RWPE2 (cell line): Measurements from ENCODE around the gene CUBN.
A peak's percentile ranks its signal among the peaks of the same experiment; 100 is the strongest.

Experiments used
- ATAC-seq: fragments of 200-7000 bp; cut with Tn5 transposase; 3 replicates; pipeline ENCODE4 v1.9.1; 2021; ENCODE audit warnings: low read depth
- DNase-seq: peaks from one replicate; pipeline ENCODE4 v3.0.0-alpha.2; 2020; ENCODE audit warnings: low spot score
- H3K27ac ChIP-seq: fragments of 450-650 bp; 2 replicates; pipeline ENCODE4 v1.5.1; 2017; ENCODE audit warnings: mild to moderate bottlenecking; ENCODE audit not compliant: poor library complexity, severe bottlenecking
- H3K27me3 ChIP-seq: fragments of 250-450 bp; sonication (Bioruptor Pico); 2 replicates; pipeline ENCODE4 v1.5.1; 2021; ENCODE audit warnings: mild to moderate bottlenecking, moderate library complexity; ENCODE audit not compliant: insufficient read depth, poor library complexity, severe bottlenecking
- H3K36me3 ChIP-seq: fragments of 250-450 bp; sonication (Bioruptor Pico); 2 replicates; pipeline ENCODE4 v1.5.1; 2020; ENCODE audit warnings: low read depth, mild to moderate bottlenecking, moderate library complexity
- H3K4me1 ChIP-seq: fragments of 250-450 bp; sonication (Bioruptor Pico); 2 replicates; pipeline ENCODE4 v1.5.1; 2021; ENCODE audit warnings: mild to moderate bottlenecking, moderate library complexity; ENCODE audit not compliant: insufficient read depth, poor library complexity, severe bottlenecking
- H3K4me3 ChIP-seq: fragments of 250-450 bp; sonication (Bioruptor Pico); 2 replicates; pipeline ENCODE4 v1.5.1; 2021; ENCODE audit warnings: mild to moderate bottlenecking, moderate library complexity; ENCODE audit not compliant: severe bottlenecking
- H3K9me3 ChIP-seq: fragments of 250-450 bp; sonication (Bioruptor Pico); 2 replicates; pipeline ENCODE4 v1.5.1; 2021; ENCODE audit warnings: mild to moderate bottlenecking, moderate library complexity; ENCODE audit not compliant: severe bottlenecking
- TF ChIP-seq, protein P1 (sequence below): fragments of 450-650 bp; IDR thresholded peaks from one replicate; pipeline ENCODE4 v1.5.1; 2017; ENCODE audit warnings: mild to moderate bottlenecking, moderate library complexity; ENCODE audit not compliant: poor library complexity, severe bottlenecking

CUBN gene

GRCh38 chr10:16852624-16853023, 277.0 kb downstream of the CUBN start:
- Histone ChIP-seq H3K27ac (no peak overlapping the region), H3K9me3 (no peaks in the 10 kb centered on the region), H3K27me3 (no peaks in the 10 kb centered on the region), H3K4me1 (no peaks in the 10 kb centered on the region), H3K4me3 (no peak overlapping the region), H3K36me3 (no peaks in the 10 kb centered on the region)
- TF ChIP-seq, protein P1, sequence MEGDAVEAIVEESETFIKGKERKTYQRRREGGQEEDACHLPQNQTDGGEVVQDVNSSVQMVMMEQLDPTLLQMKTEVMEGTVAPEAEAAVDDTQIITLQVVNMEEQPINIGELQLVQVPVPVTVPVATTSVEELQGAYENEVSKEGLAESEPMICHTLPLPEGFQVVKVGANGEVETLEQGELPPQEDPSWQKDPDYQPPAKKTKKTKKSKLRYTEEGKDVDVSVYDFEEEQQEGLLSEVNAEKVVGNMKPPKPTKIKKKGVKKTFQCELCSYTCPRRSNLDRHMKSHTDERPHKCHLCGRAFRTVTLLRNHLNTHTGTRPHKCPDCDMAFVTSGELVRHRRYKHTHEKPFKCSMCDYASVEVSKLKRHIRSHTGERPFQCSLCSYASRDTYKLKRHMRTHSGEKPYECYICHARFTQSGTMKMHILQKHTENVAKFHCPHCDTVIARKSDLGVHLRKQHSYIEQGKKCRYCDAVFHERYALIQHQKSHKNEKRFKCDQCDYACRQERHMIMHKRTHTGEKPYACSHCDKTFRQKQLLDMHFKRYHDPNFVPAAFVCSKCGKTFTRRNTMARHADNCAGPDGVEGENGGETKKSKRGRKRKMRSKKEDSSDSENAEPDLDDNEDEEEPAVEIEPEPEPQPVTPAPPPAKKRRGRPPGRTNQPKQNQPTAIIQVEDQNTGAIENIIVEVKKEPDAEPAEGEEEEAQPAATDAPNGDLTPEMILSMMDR, result no peak
- ATAC-seq (no peak), DNase-seq (no peak)

DNA sequence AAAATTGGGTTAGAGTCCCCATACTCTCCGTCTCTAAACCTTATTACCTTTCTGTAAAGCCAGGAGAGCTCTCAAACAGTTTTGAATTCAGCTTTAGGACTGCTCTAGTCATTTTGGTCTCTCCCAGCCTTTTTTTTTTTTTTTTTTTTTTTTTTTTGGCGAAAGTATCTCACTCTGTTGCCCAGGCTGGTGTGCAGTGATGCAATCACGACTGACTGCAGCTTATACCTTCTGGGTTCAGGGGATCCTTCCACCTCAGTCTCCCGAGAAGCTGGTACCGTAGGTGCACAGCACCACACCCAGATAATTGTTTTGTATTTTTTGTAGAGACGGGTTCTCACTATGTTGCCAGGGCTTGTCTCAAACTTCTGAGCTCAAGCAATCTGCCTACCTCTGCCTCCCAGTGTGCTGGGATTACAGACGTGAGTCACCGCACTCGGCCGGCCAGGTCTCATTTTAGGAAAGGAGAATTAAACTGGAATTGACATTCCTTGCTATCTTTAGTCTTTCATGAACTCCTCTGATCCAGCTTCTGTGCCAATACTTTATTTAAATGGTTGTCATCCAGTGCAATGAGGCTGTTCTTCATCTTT, 281.0 kb downstream of the CUBN start:
- Histone ChIP-seq H3K9me3 (no peaks in the 10 kb centered on the region), H3K36me3 (no peaks in the 10 kb centered on the region), H3K4me1 (no peaks in the 10 kb centered on the region), H3K27ac (no peak overlapping the region), H3K4me3 (no peak overlapping the region), H3K27me3 (no peaks in the 10 kb centered on the region)
- TF ChIP-seq, protein P1, result no peak
- DNase-seq (no peak), ATAC-seq (peak; percentile 58; the same call in 2 of the 3 replicates)

DNA sequence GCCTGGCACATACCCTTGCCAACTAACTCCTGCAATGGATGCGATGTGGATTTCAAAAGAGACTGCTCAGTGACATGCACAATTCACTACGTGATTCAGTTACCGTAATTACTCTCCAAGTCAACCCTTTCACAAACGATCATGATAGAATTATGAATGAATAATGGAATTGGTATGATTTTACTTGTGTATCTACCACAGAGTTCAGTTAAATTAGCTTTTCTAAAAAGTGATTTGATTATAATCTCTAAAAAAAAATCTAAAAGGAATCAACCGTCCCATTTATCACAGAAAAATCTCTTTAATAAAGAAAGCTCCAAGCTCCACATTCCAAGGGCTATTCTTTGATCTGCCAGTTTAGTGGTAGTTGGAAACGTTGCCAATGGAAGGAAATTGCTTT, 282.0 kb downstream of the CUBN start:
- Histone ChIP-seq H3K4me1 (no peaks in the 10 kb centered on the region), H3K27me3 (no peaks in the 10 kb centered on the region), H3K4me3 (no peak overlapping the region), H3K27ac (no peak overlapping the region), H3K36me3 (no peaks in the 10 kb centered on the region), H3K9me3 (no peaks in the 10 kb centered on the region)
- ATAC-seq, result no peak
- TF ChIP-seq, protein P1, result no peak
- DNase-seq, result no peak

- ATAC-seq (no peak), DNase-seq (no peak)
- TF ChIP-seq, protein P1, result no peak
- H3K4me3 ChIP-seq, result no peak overlapping the region
- H3K4me1 ChIP-seq, result no peaks in the 10 kb centered on the region
- H3K27ac ChIP-seq, result no peak overlapping the region
- H3K9me3 ChIP-seq, result no peaks in the 10 kb centered on the region
- no peaks in the 10 kb centered on the region for H3K36me3 ChIP-seq
- no peaks in the 10 kb centered on the region for H3K27me3 ChIP-seq
Observed at GRCh38 chr10:16845248-16845647, 284.4 kb downstream of the CUBN start.

GRCh38 chr10:16843252-16843870, 286.2 kb downstream of the CUBN start:
- TF ChIP-seq, protein P1, result peak; percentile 81
- peak; percentile 58 for ATAC-seq
- Histone ChIP-seq H3K4me1 (no peaks in the 10 kb centered on the region), H3K4me3 (no peak overlapping the region), H3K27ac (no peak overlapping the region), H3K27me3 (no peaks in the 10 kb centered on the region), H3K9me3 (no peaks in the 10 kb centered on the region), H3K36me3 (no peaks in the 10 kb centered on the region)
- DNase-seq, result no peak
